ENCODE measurements around the gene TMCC1.
"Not testable (repeated sequence)": the region's sequence is repeated elsewhere in the genome, so short reads cannot be mapped to it uniquely, and the experiment has no call there.

TMCC1 gene

GRCh38 chr3:129620828-129621559, 272.5 kb downstream of the TMCC1 start:
- DNase-seq, result no peak

- DNase-seq, result no peak
Observed at GRCh38 chr3:129619726-129620162, 273.8 kb downstream of the TMCC1 start.

DNA sequence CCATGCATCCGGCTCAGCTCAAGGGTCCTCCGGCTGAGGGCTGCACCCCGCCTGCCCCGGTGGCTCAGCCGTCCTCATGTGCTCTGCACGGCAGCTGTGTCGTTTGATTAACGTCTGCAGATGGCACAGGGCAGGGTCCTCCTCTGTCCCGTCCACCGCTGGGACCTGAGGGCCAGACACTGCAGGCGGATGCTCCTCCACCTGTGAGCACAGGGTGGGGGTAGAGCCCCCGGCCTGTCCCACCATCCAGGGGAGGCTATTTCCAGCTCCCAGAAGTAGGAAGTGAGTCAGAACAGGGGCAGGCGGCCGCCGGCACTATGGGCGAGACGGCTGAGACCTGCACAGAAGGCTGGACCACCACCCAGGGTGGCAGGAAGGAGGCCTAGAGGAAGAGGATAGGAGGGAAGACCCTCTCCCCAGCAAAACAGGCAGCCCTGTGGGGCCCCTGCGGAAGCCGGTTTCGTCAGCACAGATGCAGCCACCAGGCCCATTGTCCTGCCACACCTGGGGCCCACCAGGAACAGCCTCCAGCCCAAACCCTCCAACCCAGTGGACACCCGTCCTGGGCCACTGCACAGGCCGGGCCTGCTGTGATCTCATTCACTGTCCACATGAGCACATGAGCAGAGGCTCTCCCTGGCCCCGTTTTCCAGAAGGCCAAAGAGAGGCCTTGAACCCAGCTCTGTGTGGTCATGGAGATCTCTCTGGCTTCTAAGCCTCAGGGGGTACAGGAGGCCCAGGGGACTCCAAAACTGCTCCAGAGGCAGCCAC, 274.4 kb downstream of the TMCC1 start:
- no peak for DNase-seq

DNA sequence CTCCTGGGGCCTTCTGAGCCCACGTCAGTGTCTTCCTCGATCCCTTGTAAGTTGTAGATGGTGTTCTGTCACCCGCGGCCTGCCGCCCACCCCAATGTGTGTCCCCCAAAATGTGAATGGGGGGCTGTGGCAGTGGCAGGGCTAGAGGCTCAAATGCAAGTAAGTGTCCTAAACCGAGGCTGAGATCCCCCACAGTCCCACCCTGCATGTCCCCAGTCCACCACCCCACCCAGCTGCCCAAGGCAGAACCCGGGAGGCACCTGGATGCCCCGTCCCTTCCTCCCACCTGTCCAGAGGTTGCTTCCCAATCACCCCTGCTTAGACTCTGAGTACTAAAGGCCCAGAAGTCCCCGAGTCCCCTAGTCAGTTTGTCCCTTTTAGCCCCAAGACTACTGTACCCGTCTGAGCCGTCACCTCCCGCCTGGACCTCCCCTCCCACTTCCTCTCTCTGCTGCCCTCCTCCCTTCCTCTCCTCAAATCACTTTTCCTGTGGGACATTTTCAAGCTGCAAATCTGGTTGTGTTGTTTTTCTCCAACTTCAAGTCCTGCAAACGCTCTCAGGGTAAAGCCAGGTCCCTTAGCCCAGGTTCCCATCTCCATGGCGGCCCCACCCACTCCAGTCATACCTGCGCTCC, 275.2 kb downstream of the TMCC1 start:
- DNase-seq, result no peak

- DNase-seq, result no peak
Observed at GRCh38 chr3:129617381-129618185, 275.9 kb downstream of the TMCC1 start.

DNA sequence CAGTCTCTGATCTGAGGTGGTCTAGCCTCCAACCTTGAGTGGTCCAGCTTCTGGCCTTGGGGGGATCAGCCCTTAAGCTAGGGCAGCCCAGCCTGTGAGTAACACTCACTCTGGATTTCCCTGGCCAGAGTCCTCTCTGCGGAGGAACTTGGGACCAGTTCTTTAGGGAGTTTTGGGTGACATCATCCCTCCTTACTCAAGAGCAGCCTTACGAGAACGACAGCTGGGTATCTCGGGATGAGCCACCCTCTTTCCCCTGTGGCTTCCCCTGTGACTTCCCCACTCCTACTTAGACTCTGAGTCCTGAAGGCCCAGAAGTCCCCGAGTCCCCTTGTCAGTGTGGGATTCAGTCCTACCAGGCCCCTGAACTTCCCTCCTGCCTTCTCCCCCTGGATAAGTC, 276.8 kb downstream of the TMCC1 start:
- DNase-seq, result no peak

GRCh38 chr3:129616291-129616690, 277.2 kb downstream of the TMCC1 start:
- no peak for DNase-seq

- no peak for DNase-seq
Observed at GRCh38 chr3:129615751-129616281, 277.7 kb downstream of the TMCC1 start.

- DNase-seq, result no peak
Observed at GRCh38 chr3:129614927-129615363, 278.6 kb downstream of the TMCC1 start.

DNA sequence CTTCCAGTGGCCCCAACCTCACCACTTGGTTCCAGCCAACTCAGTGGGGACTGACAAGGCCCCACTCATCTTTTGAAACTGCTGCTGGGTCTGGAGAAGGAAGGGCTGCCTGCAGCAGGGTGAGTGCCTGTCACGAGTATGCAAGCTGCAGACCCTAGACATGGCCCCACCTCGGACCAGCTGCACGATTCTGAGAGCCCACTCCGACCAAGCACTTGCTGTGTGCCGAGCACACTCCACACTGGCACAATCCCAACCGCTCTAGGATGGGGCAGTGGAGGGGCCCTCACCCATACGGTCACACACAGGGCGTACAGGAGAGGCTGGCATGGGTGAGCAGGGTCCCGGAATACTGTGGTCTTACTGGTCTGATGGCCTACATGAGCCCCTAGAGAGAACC, 279.1 kb downstream of the TMCC1 start:
- DNase-seq, result no peak

GRCh38 chr3:129613367-129613740, 280.2 kb downstream of the TMCC1 start:
- no peak for DNase-seq

- DNase-seq, result no peak
Observed at GRCh38 chr3:129612534-129613366, 280.8 kb downstream of the TMCC1 start.

- DNase-seq, result no peak
Observed at GRCh38 chr3:129611812-129612533, 281.5 kb downstream of the TMCC1 start.

GRCh38 chr3:129611446-129611800, 282.1 kb downstream of the TMCC1 start:
- DNase-seq, result no peak

GRCh38 chr3:129610794-129611445, 282.6 kb downstream of the TMCC1 start:
- DNase-seq, result not testable (repeated sequence)

DNA sequence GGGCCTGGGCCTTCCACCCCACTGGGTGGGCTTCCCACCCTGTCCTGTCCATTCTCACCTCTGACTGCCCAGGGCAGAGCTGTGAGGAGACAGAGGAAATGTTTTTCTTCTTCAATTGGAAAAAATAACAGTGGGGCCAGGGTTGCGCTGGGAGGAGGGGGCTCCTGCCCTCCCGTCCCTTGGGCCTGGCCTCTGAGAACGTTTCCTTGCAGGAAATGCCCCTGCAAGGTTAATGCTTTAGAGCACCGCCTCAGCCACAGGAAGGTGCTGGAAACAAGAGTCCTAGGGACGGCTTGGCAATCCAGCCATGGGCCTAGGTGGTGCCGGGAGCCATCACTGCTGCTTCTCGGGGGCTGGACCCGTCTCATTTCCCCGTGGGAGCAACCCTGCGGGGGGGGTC, 283.2 kb downstream of the TMCC1 start:
- no peak for DNase-seq

GRCh38 chr3:129609591-129610182, 283.8 kb downstream of the TMCC1 start:
- no peak for DNase-seq

DNA sequence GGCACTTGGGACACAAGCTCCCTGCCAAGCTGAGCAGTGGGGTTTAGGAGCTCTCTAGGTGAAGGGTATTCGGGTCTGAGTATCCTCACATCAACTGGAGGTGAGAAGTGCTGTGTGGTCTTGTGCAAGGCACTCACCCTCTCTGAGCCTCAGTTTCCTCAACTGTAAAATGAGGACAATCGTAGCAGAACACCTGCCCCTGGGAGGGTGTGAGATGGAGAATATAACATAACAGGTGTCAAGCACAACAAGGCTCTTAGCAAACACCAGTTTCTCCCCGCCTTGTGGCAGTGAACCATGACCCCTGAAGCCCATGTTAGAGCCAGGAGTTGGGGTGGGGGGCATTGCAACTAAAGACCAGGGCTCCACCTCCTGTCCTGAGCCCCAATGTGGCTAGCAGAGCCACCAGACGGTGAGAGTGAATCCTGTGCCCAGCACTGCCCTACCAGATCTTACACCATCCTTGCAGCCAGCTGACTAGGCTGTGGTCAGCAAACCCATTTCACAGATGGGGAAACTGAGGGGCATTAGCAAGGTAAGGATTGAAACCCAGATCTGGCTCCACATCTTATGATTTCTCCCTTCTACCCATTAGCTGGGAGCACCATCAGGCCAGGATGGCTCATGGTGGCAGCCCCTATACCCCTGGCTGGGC, 284.4 kb downstream of the TMCC1 start:
- no peak for DNase-seq

GRCh38 chr3:129608087-129608935, 285.2 kb downstream of the TMCC1 start:
- no peak for DNase-seq
